Esophagus squamous epithelium (tissue), 4 donors: Measurements from ENCODE around the gene SFXN5.

Source experiments
- POLR2A ChIP-seq, 4 donors: fragments of 450-650 bp; IDR thresholded peaks; one replicate each; pipeline ENCODE4 v1.6.1; 2017; ENCODE audit warnings: antibody characterized with exemption in 4 of 4, mild to moderate bottlenecking in 4 of 4, moderate library complexity in 3 of 4
- TF ChIP-seq, protein P1 (sequence below), 6 experiments: fragments of 450-650 bp in 4 of 6; fragments of 200-600 bp in 2 of 6; sonication (generic) in 2 of 6; IDR thresholded peaks; one replicate each; pipeline ENCODE4 v1.5.1; 2016 to 2019; ENCODE audit warnings: antibody characterized with exemption in 6 of 6, mild to moderate bottlenecking in 4 of 6, moderate library complexity in 4 of 6

DNA sequence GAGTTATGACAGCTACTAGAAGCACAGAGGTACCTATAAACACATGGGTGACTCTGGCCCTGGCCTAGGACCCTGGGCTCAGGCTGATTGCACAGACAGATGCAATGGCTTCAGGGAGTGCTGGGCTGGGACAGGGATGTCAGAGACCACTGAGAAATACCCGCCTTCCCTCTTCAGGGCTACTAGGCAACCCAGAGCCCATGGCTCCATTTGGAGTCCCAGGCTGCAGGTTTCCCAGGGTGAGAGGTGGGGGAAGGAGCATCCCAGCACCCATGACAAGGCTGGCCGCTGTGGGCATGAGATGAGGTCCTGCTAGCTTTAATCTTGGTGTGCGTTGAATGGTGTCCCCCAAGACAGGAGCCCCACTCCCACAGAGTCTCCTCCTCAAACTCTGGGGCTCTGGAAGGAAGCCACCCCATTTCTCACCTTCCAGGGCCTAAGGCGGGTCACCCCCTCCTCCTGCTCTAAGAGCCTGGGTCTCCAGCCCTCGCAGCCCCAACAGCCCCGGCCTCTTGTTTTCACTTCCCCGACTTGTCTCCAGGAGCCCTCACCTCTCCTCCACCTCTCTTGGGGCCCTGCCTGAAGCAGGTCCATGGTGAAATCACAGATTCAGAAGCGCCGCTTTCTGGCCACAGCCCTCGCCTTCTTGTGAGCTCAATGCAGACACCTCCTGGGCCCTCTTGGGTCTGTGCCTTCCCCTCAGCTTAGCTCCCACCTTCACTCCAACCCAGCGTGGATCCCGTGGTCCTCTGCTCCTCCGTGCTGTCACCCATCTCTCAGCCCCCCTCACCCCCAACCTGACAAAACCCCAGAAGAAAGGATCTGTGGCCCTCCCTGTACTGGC, 112.7 kb downstream of the SFXN5 start:
- TF ChIP-seq, protein P1, sequence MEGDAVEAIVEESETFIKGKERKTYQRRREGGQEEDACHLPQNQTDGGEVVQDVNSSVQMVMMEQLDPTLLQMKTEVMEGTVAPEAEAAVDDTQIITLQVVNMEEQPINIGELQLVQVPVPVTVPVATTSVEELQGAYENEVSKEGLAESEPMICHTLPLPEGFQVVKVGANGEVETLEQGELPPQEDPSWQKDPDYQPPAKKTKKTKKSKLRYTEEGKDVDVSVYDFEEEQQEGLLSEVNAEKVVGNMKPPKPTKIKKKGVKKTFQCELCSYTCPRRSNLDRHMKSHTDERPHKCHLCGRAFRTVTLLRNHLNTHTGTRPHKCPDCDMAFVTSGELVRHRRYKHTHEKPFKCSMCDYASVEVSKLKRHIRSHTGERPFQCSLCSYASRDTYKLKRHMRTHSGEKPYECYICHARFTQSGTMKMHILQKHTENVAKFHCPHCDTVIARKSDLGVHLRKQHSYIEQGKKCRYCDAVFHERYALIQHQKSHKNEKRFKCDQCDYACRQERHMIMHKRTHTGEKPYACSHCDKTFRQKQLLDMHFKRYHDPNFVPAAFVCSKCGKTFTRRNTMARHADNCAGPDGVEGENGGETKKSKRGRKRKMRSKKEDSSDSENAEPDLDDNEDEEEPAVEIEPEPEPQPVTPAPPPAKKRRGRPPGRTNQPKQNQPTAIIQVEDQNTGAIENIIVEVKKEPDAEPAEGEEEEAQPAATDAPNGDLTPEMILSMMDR (IDR thresholded peaks at IDR 0.05): no peak
- TF ChIP-seq POLR2A (IDR thresholded peaks at IDR 0.05): no peak
